Measurements from ENCODE around the gene SART3.
"Not testable (repeated sequence)": the region's sequence is repeated elsewhere in the genome, so short reads cannot be mapped to it uniquely, and the experiment has no call there.

The SART3 gene

DNA sequence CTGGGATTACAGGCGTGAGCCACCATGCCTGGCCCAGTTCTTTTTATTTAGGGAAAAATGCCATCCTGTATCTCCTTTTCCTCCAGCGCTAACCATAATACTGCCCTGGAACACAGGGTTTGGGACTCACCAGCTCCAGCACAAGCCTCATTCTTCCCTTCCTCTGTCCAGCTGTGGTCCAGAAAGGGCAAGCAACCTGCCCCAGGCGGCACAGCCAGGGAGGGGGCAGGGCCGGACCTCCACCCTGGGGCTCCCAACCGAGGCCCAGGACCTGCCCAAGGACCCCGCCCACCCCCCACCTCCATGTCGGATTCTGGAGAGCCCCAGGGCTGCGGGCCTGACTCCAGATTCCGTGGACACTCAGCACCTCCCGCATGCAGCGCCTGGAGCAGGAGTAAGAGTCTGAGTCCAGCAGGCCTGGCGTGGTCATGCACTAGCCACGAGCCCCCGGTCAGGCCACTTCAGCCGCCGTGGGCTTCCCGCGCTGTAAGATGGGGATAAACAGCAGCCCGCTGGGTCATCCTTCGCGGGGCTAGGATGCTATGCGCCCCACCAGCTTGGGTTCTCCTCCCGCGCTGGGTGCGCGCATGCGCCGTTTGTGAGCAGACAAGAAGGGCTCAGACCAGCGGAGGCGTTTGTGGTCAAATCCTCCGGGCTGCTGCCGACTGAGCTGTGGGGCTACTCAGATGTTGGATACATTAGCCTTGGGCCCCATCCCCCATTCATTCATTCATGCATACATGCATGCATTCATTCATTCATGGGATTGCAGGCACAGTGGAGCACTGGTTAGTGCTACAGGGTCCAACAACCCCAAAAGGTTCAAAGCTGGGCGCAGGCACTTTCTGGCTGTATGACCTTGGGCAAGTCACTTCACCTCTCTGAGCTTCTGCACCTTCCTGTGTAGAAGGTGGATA is 20.6 kb upstream of the SART3 start:
- DNase-seq = no peak

- no peak for DNase-seq
These were observed 19.6 kb upstream of the SART3 start for GRCh38 chr12:108580531-108580930.

DNA sequence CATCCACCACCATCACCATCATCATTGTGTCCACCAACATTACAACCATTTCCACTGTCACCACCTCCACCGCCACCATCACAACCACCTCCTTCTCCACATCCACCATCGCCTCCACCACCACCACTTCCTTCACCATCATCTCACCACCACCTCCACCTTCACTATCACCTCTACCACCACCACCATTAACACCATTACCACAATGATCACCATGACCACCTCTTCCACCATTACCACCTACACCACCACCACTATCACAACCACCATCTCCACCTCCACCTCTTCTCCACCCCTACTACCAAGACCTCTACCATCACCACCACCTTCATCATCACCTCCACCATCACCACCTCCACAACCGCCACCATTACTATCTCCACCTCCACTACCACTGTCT is 17.8 kb upstream of the SART3 start:
- no peak for DNase-seq

- DNase-seq = no peak
These were observed 17.3 kb upstream of the SART3 start for GRCh38 chr12:108578264-108578663.

GRCh38 chr12:108577458-108577857 is 16.5 kb upstream of the SART3 start:
- no peak for DNase-seq

GRCh38 chr12:108576660-108577234 is 15.8 kb upstream of the SART3 start:
- DNase-seq = no peak

DNA sequence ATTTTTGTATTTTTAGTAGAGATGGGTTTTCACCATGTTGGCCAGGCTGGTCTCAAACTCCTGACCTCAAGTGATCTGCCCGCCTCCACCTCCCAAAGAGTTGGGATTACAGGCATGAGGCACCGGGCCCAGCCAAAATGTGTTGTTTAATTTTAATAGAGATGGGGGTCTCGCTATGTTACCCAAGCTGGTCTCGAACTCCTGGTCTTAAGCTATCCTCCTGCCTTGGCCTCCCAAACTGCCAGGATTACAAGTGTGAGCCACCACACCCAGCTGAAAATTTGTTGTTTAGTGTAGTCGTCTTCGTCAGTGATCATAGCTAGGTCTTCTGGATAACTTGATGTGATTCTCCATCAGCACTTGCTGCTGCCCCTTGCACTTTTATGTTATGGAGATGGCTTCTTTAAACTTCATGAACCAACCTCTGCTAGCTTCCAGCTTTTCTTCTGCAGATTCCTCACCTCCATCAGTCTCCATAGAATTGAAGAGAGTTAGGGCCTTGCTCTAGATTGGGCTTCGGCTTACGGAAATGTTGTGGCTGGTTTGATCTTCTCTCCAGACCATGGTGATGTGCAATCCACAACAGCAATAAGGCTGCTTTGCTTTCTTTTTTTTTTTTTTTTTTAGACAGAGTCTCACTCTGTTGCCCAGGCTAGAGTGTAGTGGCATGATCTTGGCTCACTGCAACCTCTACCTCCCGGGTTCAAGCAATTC is 14.4 kb upstream of the SART3 start:
- DNase-seq = no peak

DNA sequence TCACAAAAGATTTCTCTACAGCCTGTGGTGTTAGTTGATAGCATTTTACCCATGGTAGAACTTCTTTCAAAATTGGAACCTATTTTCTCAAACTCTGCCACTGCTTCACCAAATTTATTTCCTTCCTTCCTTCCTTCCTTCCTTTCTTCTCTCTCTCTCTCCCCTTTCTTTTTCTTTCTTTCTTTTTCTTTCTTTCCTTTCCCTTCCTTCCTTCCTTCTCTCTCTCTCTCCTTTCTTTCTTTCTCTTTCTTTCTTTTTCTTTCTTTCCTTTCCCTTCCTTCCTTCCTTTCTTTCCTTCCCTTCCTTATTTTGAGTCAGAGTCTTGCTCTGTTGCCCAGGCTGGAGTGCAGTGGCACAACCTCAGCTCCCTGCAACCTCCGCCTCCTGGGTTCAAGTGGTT is 13.3 kb upstream of the SART3 start:
- DNase-seq = not testable (repeated sequence)

GRCh38 chr12:108573317-108573716 is 12.3 kb upstream of the SART3 start:
- peak in 1 of 2 donors; percentile 26 for DNase-seq

DNA sequence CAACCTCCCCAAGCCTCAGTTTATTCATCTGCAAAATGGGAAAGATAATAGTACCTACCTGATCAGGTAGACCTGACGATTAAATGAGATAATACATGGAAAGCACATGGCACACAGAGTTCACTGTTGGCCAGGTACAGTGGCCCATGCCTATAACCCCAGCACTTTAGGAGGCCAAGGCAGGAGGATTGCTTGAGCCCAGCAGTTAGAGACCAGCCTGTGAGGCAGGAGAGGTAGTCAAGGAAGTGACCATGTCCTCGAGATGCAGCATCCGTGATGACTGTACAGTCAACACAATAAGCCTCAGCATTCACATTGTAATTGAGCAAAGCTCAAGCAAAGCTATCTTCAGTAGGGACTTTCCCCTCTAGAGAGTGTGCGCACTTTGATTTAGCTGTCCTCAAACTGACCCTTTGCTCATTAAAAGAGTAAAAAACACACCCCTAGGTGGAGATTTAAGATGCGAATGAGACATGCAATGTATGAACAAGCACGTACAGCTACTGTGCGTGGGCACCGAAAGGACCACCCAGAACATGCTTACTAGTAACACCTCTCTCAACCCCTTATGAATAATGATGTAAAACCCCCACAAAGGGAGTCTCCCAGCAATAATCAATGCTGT is 11.3 kb upstream of the SART3 start:
- DNase-seq = no peak

DNA sequence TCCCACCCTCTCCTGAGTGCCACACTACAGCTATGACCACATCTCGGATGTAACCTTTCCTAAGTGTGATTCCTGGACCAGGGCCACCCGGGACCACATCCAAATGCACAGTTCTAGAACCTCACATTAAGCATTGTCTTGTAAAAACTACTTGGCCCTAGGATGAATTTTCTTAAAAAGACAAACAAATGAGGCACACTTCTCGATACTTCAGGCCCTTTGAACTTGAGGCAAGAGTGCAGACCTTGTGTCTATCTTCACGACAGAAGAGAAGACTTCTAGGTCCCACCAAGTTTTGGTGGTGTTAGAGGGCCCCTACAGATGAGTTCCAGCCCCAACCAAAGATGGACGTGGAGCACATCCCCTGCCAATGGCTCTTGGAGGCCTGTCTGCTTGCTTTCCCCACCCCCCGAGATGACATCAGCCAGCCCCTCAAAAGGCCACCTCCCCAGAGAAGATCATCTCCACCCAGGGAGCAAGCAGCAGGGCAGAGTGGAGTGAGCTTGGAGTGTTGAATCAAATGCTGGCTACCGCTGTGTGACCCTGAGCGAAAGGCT is 10.7 kb upstream of the SART3 start:
- DNase-seq = no peak

DNA sequence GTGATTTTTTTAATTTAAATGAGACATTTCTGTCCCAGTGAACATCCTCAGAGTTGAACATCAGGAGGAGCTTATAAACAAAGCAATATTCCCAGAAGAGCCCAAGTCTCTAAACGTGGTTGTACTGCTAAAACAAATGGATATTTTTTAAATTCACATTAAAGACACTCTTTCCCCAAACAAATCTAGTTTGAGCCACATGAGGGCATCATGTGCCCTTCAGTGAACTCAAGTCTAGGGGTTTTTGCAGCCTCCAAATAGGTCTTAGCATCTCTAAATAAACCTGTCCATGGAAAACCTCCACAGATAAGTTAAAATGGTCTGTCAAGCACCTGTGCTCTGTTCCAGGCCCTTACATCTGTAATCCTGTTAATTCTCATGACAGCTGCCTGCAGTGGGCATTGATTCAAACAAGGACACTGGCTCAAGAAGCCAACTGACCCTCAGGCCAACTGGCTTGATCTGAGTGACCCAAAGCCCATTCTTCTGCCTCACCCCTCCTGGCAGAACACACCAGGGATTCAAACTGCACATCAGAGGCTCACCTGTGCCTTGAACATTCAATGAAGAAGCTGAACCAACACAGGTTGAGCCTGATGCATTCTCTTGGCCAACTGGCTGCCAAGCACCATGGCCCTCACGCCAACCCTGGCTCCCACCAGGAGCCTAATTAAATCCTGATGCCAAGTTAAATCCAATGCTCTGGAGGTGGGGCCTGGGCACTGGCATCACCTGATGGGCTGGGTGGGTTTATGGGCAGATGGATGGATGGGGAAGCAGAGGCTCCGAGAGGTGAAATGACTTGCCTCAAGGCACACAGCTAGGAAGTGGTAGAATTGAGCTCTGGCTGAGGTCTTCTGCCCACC is 10.0 kb upstream of the SART3 start:
- DNase-seq = no peak

DNA sequence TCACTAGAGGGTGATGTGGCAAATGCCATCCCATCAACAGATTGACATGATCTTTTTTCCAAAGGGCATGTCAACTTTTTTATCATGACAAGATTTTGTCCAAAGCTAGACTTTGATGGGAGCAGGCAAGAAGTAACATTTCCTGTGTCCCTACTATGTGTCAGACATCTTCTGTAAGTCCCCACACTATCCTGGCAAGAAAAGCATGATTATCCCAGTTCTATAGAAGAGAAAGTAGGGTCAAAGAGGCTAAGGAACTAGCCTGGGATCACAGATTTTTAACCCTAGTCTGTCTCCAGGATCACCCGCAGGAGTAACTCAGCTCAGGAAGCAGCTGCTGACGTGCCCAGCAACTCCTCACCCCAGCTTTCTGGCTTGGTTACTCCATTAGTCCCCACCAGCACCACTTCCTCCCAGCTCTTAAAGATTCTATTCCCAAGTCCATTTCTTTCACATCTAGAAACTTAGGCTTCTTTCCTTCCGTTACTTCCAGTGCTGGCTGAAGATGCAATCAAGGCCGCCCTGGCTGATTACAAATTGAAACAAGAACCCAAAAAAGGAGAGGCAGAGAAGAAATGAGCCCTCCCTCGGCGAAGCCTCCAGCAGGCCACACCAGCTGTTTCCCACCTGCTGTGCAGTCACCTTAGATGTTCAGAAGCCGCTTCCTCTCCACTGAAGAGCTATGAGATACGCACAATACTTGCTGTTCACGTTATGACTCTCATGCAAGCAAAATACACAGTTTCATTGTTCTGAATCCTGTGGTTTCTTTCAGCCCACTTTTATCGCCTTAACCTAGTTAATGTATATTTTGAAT is 7.6 kb upstream of the SART3 start:
- DNase-seq = peak; percentile 66 to 67

GRCh38 chr12:108567406-108568337 is 6.7 kb upstream of the SART3 start:
- DNase-seq = no peak

- DNase-seq = no peak
These were observed 5.5 kb upstream of the SART3 start for GRCh38 chr12:108566452-108566851.

DNA sequence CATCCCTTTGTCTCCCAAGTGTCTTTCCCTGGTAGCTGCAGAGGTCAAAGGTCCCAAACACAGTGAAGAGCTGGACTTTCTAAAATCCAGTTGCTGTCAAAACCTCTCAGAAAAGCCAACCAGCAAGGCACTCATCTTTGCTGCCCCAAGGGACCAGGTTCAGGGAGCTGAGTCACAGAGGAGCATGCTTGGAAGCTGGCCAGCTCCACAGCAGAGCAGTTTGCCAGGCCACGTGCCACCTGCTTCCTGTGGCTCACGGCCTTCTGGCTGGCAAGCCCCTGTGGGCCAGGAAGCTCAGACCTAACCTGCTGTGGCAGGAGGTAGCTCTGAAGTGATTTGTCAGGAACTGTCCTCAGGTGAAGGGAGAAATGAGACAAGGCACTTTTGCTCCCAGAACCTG is 5.0 kb upstream of the SART3 start:
- DNase-seq = peak; percentile 61

GRCh38 chr12:108565146-108565545 is 4.2 kb upstream of the SART3 start:
- DNase-seq = no peak

- DNase-seq = no peak
These were observed 3.8 kb upstream of the SART3 start for GRCh38 chr12:108564724-108565123.

DNA sequence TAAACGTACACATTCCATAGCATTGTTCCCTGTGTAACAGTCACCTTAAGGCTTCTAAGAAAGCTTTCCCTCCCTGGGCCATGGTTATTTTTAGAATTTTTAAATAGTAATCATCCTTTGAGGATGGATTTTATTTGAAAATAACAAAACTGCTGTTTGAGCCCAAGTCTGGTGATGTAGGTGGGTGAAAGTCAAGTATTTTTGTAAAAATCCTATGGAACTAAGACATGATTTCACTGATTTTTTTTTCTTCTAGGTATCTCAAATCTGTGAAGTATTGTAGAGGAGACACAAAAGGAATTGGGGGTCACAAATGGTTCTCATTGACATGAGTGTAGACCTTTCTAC is 2.8 kb upstream of the SART3 start:
- no peak for DNase-seq

All from stimulated activated CD4-positive, alpha-beta T cell treated with anti-CD3 and anti-CD28 coated beads, Interleukin-2, amount 100 ng/mL, for 24 hours (primary cell).